ENCODE results near the gene CFAP119.

- TF ChIP-seq CTCF (conservative IDR thresholded peaks at IDR 0.05 in 1 of 2, IDR thresholded peaks at IDR 0.05 in 1 of 2; ENCODE audit: extremely low read depth in 1 of 2, insufficient read depth in 1 of 2, low read depth in 1 of 2, low read length in 2 of 2), result no peak
- TF ChIP-seq EZH2 (IDR thresholded peaks at IDR 0.05; ENCODE audit: borderline replicate concordance, low read length), result no peak
These were observed 4.5 kb upstream of the CFAP119 start for GRCh38 chr16:30766206-30766932.

Data from mammary epithelial cell (primary cell).